ENCODE data around the gene ARHGEF12.
"Not testable (repeated sequence)": the region's sequence is repeated elsewhere in the genome, so short reads cannot be mapped to it uniquely, and the experiment has no call there.

ARHGEF12 gene

GRCh38 chr11:120501976-120502755 is 166.0 kb downstream of the ARHGEF12 start:
- no peak for DNase-seq

- DNase-seq, result not testable (repeated sequence)
These were observed 167.3 kb downstream of the ARHGEF12 start for GRCh38 chr11:120503529-120503928.

- no peak for DNase-seq
These were observed 169.7 kb downstream of the ARHGEF12 start for GRCh38 chr11:120505801-120506425.

- DNase-seq, result no peak
These were observed 173.3 kb downstream of the ARHGEF12 start for GRCh38 chr11:120509346-120510053.

GRCh38 chr11:120510406-120511115 is 174.3 kb downstream of the ARHGEF12 start:
- DNase-seq, result no peak

- DNase-seq, result peak; percentile 91
These were observed 175.1 kb downstream of the ARHGEF12 start, which contains the start of gene GRIK4 for GRCh38 chr11:120511116-120511819. Gene GRIK4 (plus strand): TSS chr11:120511748. CDS start chr11:120660319, 148,571 bp downstream.

- DNase-seq, result no peak
These were observed 175.9 kb downstream of the ARHGEF12 start for GRCh38 chr11:120511820-120512738.

- peak; percentile 30 for DNase-seq
These were observed 176.7 kb downstream of the ARHGEF12 start for GRCh38 chr11:120512739-120513435.

- no peak for DNase-seq
These were observed 177.5 kb downstream of the ARHGEF12 start for GRCh38 chr11:120513436-120514315.

- DNase-seq, result no peak
These were observed 178.4 kb downstream of the ARHGEF12 start for GRCh38 chr11:120514541-120515121.

- no peak for DNase-seq
These were observed 179.0 kb downstream of the ARHGEF12 start for GRCh38 chr11:120515186-120515723.

- DNase-seq, result no peak
These were observed 180.5 kb downstream of the ARHGEF12 start for GRCh38 chr11:120516461-120517389.

- no peak for DNase-seq
These were observed 181.2 kb downstream of the ARHGEF12 start for GRCh38 chr11:120517390-120517761.

- no peak for DNase-seq
These were observed 181.6 kb downstream of the ARHGEF12 start for GRCh38 chr11:120517801-120518291.

- no peak for DNase-seq
These were observed 182.1 kb downstream of the ARHGEF12 start for GRCh38 chr11:120518356-120518755.

GRCh38 chr11:120519474-120519873 is 183.3 kb downstream of the ARHGEF12 start:
- DNase-seq, result no peak

- no peak for DNase-seq
These were observed 184.0 kb downstream of the ARHGEF12 start for GRCh38 chr11:120520091-120520822.

Data from hematopoietic multipotent progenitor cell treated with erythropoietin and hydrocortisone succinate and interleukin-3 and kit ligand, for 4 days (in vitro differentiated cells).